ENCODE data around the gene MCF2L2.
"Not testable (repeated sequence)": the region's sequence is repeated elsewhere in the genome, so short reads cannot be mapped to it uniquely, and the experiment has no call there.

MCF2L2 gene, protein sequence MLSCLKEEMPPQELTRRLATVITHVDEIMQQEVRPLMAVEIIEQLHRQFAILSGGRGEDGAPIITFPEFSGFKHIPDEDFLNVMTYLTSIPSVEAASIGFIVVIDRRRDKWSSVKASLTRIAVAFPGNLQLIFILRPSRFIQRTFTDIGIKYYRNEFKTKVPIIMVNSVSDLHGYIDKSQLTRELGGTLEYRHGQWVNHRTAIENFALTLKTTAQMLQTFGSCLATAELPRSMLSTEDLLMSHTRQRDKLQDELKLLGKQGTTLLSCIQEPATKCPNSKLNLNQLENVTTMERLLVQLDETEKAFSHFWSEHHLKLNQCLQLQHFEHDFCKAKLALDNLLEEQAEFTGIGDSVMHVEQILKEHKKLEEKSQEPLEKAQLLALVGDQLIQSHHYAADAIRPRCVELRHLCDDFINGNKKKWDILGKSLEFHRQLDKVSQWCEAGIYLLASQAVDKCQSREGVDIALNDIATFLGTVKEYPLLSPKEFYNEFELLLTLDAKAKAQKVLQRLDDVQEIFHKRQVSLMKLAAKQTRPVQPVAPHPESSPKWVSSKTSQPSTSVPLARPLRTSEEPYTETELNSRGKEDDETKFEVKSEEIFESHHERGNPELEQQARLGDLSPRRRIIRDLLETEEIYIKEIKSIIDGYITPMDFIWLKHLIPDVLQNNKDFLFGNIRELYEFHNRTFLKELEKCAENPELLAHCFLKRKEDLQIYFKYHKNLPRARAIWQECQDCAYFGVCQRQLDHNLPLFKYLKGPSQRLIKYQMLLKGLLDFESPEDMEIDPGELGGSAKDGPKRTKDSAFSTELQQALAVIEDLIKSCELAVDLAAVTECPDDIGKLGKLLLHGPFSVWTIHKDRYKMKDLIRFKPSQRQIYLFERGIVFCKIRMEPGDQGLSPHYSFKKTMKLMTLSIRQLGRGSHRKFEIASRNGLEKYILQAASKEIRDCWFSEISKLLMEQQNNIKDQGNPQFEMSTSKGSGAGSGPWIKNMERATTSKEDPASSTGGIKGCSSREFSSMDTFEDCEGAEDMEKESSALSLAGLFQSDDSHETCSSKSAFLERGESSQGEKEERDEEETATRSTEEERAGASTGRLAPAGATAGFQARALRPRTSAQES

GRCh38 chr3:183428447-183429211, at the start of gene MCF2L2:
MCF2L2 (minus strand) TSS chr3:183428619; CDS start chr3:183427977, 642 bp downstream.
- peak; percentile 18 for DNase-seq (ENCODE audit: low read depth)

DNA sequence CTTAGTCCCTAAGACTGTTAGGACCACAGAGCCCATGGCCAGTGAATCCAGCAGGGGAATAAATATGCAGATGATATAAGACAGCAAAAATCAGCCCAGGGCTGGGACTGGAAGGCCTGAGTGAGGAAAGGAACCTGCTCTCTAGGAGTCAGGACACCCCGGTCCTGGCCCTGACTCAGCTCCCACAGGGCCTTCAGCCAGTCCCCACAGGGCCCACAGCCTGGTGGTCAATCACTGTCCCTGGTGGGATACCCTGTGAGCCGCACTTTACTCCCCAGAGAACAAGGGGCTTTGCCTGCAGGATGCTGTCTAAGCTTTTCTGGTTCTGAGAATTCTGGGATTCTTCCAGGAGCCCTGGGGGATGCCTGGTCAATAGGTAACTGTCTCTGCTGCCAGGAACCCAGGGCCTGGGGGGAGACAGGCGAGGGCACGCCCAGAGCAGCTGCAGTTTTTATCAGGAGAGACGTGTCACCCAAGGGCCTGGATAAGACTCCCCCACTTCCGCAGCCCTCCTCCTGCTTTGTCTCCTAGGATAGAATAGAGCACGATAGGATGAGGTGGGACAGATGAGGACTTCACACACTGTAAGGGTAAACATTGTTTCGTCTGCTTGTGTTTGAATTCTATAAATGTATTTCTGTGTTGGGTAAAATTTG, 49.5 kb upstream of the MCF2L2 start:
- DNase-seq (ENCODE audit: low read depth), result no peak

- not testable (repeated sequence) for DNase-seq (ENCODE audit: low read depth)
These were observed 47.3 kb upstream of the MCF2L2 start for GRCh38 chr3:183475764-183476162.

- no peak for DNase-seq (ENCODE audit: low read depth)
These were observed 46.8 kb upstream of the MCF2L2 start for GRCh38 chr3:183475016-183475763.

- DNase-seq (ENCODE audit: low read depth), result no peak
These were observed 45.5 kb upstream of the MCF2L2 start for GRCh38 chr3:183473969-183474368.

DNA sequence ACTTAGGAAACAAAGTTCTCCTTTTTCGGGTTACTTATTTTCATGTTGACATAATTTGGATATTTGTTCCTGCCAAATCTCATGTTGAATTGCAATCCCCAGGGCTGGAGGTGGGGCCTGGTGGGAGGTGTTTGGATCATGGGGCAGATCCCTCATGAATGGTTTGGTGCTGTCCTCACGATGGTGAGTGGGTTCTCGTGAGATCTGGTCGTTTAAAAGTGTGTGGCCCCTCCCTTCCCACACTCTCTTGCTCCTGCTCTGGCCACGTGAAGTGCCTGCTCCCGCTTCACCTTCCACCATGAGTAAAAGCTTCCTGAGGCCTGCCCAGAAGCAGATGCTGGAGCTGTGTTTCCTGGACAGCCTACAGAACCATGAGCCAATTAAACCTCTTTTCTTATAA, 43.7 kb upstream of the MCF2L2 start:
- DNase-seq (ENCODE audit: low read depth), result no peak

- no peak for DNase-seq (ENCODE audit: low read depth)
These were observed 40.0 kb upstream of the MCF2L2 start for GRCh38 chr3:183468424-183468823.

- no peak for DNase-seq (ENCODE audit: low read depth)
These were observed 38.2 kb upstream of the MCF2L2 start for GRCh38 chr3:183466575-183466974.

GRCh38 chr3:183465710-183466109, 37.3 kb upstream of the MCF2L2 start:
- DNase-seq (ENCODE audit: low read depth), result not testable (repeated sequence)

DNA sequence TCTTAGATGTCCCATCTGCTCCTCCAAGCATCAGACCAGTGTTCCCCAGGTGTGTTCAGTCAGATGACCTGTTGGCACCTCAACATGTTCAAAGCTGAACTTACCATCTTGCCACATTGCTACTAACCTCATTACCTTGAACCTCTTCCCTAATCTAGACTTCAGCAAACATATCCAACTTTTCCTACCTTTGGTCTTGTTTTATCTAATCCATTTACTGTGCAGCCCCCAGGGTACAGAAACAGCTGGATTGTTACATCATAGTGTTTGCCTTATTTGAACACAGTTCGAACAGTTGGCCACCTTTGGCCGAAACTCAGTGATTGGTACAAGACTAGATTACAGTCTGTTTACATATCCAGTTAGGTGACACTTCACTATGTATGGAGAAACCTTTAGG, 36.1 kb upstream of the MCF2L2 start:
- no peak for DNase-seq (ENCODE audit: low read depth)

GRCh38 chr3:183460081-183461055, 31.9 kb upstream of the MCF2L2 start:
- DNase-seq (ENCODE audit: low read depth), result no peak

GRCh38 chr3:183455089-183455488, 26.7 kb upstream of the MCF2L2 start:
- peak; percentile 63 for DNase-seq (ENCODE audit: low read depth)

- DNase-seq (ENCODE audit: low read depth), result no peak
These were observed 25.6 kb upstream of the MCF2L2 start for GRCh38 chr3:183454064-183454463.

DNA sequence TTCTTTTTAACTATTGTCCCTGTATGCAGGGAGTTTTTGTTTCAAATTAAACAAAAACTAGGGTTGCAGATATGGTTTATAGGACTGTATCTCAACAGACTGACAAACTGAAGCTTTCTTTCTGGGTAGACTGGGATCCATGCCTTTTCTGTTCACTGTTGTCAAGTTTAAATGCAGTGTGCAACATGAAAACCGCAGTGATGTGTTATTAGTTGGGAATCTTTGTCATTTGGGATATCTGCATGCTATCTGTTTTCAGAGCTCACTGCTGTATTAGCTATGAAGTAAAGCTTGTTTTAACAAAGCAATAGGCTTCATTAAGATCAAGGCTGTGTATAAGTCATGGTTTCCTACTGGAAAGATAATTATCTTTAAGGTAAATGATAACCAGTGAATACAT, 21.4 kb upstream of the MCF2L2 start:
- DNase-seq (ENCODE audit: low read depth), result peak; percentile 64

- DNase-seq (ENCODE audit: low read depth), result peak; percentile 58
These were observed 21.0 kb upstream of the MCF2L2 start for GRCh38 chr3:183449391-183449790.

GRCh38 chr3:183448369-183449128, 20.1 kb upstream of the MCF2L2 start:
- no peak for DNase-seq (ENCODE audit: low read depth)

DNA sequence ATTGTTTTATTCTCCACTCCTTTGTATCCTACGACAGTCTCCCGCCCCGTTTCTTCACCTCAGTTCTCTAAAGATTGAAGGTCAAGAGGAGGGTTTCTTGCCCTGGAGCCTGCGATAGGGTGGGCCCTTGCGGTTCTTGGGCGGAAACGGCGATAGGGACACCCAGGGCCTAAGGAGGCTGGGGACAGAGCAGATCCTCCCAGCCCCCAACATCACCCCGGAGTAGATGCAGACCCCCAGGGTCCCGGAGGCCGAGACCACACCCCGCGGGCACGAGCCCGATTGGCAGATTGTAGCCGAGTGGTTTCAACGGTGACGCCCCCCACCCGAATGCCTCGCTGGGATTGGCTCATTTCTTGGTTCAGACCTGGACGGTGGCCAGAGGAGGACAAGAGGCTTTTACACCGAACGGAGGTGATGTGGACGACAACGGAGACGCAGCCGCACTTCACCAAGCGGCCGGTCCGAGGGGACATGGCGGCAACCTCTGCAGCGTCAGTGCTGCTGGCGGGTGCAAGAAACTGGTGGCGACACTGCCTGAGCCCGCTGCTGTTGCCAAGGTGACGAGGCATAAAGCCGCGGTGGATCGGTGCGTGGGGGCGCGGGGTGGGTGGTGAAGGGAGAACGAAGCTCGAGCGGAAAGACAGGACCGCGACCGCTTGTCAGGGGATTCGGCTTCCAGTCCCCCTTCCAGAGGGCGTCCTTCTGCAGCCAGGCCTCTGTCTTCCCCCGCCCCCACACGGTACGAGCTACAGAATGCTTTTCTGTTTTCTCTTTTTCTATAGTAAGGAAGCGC, 19.0 kb upstream of the MCF2L2 start:
- peak; percentile 87 for DNase-seq (ENCODE audit: low read depth)

DNA sequence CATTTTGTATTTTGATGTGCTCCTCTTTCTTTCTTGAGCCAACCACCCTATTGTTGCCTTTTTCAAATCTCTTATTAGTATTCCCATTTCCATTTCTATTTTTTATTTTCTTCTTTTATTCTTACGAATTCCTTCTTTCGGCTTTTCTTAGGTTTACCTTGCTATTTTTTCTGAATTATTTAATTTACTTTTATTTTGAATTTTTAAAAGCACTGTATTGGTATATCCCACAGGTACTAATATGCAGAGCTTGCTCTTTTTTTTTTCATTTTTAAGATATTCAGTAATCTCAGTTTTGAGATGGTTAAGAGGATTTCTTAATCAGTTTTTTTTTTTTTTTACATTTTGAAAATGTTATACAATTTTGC, 18.4 kb upstream of the MCF2L2 start:
- DNase-seq (ENCODE audit: low read depth), result no peak
